A549 (cell line): Measurements from ENCODE around the gene UST. TPM values are rescaled to one million over a fixed set of nuclear protein-coding genes. Genes with fewer than 3 reads are reported as not detected.

Source experiments
- ATAC-seq, 2 experiments: fragments of 200-7000 bp in 1 of 2; fragments of >200 bp in 1 of 2; cut with Nextera tagmentation in 1 of 2; cut with Tn5 transposase in 1 of 2; 3 replicates each; pipeline versions ENCODE4 v1.8.0 to v1.9.1; 2018 to 2020; ENCODE audit warnings: mild to moderate bottlenecking in 1 of 2, moderate library complexity in 1 of 2
- CTCF ChIA-PET: fragments of 300-600 bp; sonication (Branson Sonifier 250); formaldehyde crosslinking; extraction: SDS; loops from one replicate; lab custom pipeline; 2021; ENCODE audit warnings: antibody characterized with exemption, inconsistent platforms; lab: Yijun Ruan, JAX
- POLR2A ChIA-PET: fragments of 350-600 bp; formaldehyde crosslinking; extraction: SDS; loops from one replicate; lab custom pipeline; 2021; ENCODE audit warnings: antibody characterized with exemption, inconsistent platforms; lab: Yijun Ruan, JAX
- DNase-seq, 2 experiments: peaks; one replicate each; pipeline versions ENCODE4 v3.0.0 to v3.0.0-alpha.2; 2011 to 2016; ENCODE audit warnings: low read depth in 1 of 2, low spot score in 1 of 2
- FAIRE-seq: peaks from 2 replicates; lab custom pipeline; 2011; peaks lifted over from hg19 to GRCh38; lab: Jason Lieb, UNC
- H3K27ac ChIP-seq, 2 experiments: fragments of >200 bp; sonication (Bioruptor Twin); formaldehyde crosslinking; 3 replicates each; pipeline ENCODE4 v1.5.1; 2016 to 2017
- H3K4me1 ChIP-seq: fragments of >200 bp; sonication (Bioruptor Twin); formaldehyde crosslinking; 3 replicates; pipeline ENCODE4 v1.6.1; 2016
- H3K4me2 ChIP-seq: fragments of >200 bp; sonication (Bioruptor Twin); formaldehyde crosslinking; 3 replicates; pipeline ENCODE4 v1.6.1; 2016
- H3K4me3 ChIP-seq: fragments of >200 bp; sonication (Bioruptor Twin); formaldehyde crosslinking; 3 replicates; pipeline ENCODE4 v1.5.1; 2016
- H3K9me3 ChIP-seq: fragments of >200 bp; sonication (Bioruptor Twin); formaldehyde crosslinking; 3 replicates; pipeline ENCODE4 v1.6.1; 2016
- CEBPB ChIP-seq, 2 experiments: fragments of >200 bp in 1 of 2; sonication (Bioruptor Twin) in 1 of 2; formaldehyde crosslinking in 1 of 2; IDR thresholded peaks; 2 replicates each; pipeline ENCODE4 v1.6.1; 2012 to 2016
- GATA3 ChIP-seq: IDR thresholded peaks from 2 replicates; pipeline ENCODE4 v1.6.1; 2012; ENCODE audit warnings: borderline replicate concordance
- HEYL ChIP-seq: fragments of 250-450 bp; sonication (Bioruptor Pico); IDR thresholded peaks from 2 replicates; pipeline ENCODE4 v1.8.0; 2021; ENCODE audit warnings: mild to moderate bottlenecking, moderate library complexity
- HOXB13 ChIP-seq: fragments of 250-450 bp; sonication (Bioruptor Pico); IDR thresholded peaks from 2 replicates; pipeline ENCODE4 v1.5.0; 2020; ENCODE audit warnings: low read depth, mild to moderate bottlenecking, moderate library complexity
- HOXB5 ChIP-seq: fragments of 250-450 bp; sonication (Bioruptor Pico); IDR thresholded peaks from 2 replicates; pipeline ENCODE4 v1.5.0; 2020; ENCODE audit warnings: mild to moderate bottlenecking, moderate library complexity
- MAZ ChIP-seq: fragments of 150-350 bp; IDR thresholded peaks from 2 replicates; pipeline ENCODE4 v1.6.1; 2014; ENCODE audit warnings: antibody characterized with exemption, low read depth, low read length, borderline replicate concordance
- RAD21 ChIP-seq, 2 experiments: fragments of >200 bp in 1 of 2; sonication (Bioruptor Twin) in 1 of 2; formaldehyde crosslinking in 1 of 2; IDR thresholded peaks in 1 of 2; conservative IDR thresholded peaks in 1 of 2; 2 replicates in 1 of 2; 3 replicates in 1 of 2; pipeline ENCODE4 v1.6.1; 2012 to 2018; ENCODE audit warnings: inconsistent platforms in 1 of 2
- RCOR1 ChIP-seq: fragments of 150-350 bp; IDR thresholded peaks from 2 replicates; pipeline ENCODE4 v1.6.1; 2014; ENCODE audit warnings: antibody characterized with exemption, low read length, low read depth
- RFX5 ChIP-seq: fragments of 450-650 bp; IDR thresholded peaks from 2 replicates; pipeline ENCODE4 v1.7.1; 2014; ENCODE audit warnings: antibody characterized with exemption, mild to moderate bottlenecking, moderate library complexity
- RNF2 ChIP-seq: fragments of 200-600 bp; sonication (generic); IDR thresholded peaks from 2 replicates; pipeline ENCODE4 v1.6.1; 2016; ENCODE audit warnings: low read depth, mild to moderate bottlenecking, antibody characterized with exemption, moderate library complexity, borderline replicate concordance
- SMC3 ChIP-seq: fragments of >200 bp; sonication (Bioruptor Twin); formaldehyde crosslinking; IDR thresholded peaks from 3 replicates; pipeline ENCODE4 v1.6.1; 2018; ENCODE audit warnings: inconsistent platforms
- TFCP2L1 ChIP-seq: fragments of 250-450 bp; sonication (Bioruptor Pico); IDR thresholded peaks from 2 replicates; pipeline ENCODE4 v1.5.0; 2021; ENCODE audit warnings: mild to moderate bottlenecking
- WGBS: methylation state at CpG from one replicate; pipeline ENCODE4 v1.1.6; 2017; ENCODE audit errors: missing lambda C conversion rate; 5-methylcytosine and 5-hydroxymethylcytosine counted together
- polyA plus RNA-seq, 4 experiments: library from polyadenylated mRNA; depleted of rRNA in 3 of 4; stranded (reverse); fragments of >200 nt; fragmentation: RNase III in 1 of 4; extraction: RNeasy Plus Mini Kit Qiagen cat#74134 plus additional on column Dnase treatment in 1 of 4; gene quantifications; 2 replicates in 3 of 4; 3 replicates in 1 of 4; pipeline ENCODE4 v1.2.3, GENCODE V29; 2011 to 2017
- TF ChIP-seq, protein P1 (sequence below): fragments of >200 bp; sonication (Bioruptor Twin); formaldehyde crosslinking; IDR thresholded peaks from 2 replicates; pipeline ENCODE4 v1.6.1; 2016
- TF ChIP-seq, protein P2 (sequence below): fragments of >200 bp; sonication (Bioruptor Twin); formaldehyde crosslinking; IDR thresholded peaks from 3 replicates; pipeline ENCODE4 v1.5.1; 2016
- TF ChIP-seq, protein P3 (sequence below): fragments of 150-350 bp; IDR thresholded peaks from 2 replicates; pipeline ENCODE4 v1.6.1; 2014; ENCODE audit warnings: low read depth, mild to moderate bottlenecking, low read length

Gene UST
- polyA plus RNA-seq, 2 of the 4 experiments (the other 2 are of a cell fraction) = 0.54 to 1.7 TPM

DNA sequence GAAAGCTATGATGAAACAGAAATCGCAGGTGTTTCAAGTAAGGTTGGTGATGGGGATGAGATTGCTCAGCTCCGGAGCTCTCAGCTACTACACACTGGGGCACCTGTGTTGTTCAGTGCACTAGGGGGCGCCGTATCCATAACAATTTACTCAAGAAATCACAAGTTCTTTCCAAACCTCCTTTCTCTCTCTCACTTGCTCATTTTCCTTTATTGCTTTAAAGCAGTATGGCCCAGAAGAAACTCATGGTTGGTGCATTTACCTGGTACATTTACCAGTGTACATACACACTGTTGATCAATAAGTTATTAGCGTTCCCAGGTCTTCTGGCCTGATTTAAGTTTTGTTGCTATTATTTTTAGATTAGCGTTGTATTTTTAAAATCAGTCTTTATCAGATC lies 335.5 kb downstream of the UST start:
- POLR2A ChIA-PET = no interaction called here
- CTCF ChIA-PET = interaction anchor here (0.6 to 1.2 kb wide), 11 partner anchors 14 to 435 kb away, joined by 3 to 13 read pairs (median 4); no protein-coding TSS in a partner anchor
- 25% methylated on average over 6 of the region's 6 CpGs for WGBS

DNA sequence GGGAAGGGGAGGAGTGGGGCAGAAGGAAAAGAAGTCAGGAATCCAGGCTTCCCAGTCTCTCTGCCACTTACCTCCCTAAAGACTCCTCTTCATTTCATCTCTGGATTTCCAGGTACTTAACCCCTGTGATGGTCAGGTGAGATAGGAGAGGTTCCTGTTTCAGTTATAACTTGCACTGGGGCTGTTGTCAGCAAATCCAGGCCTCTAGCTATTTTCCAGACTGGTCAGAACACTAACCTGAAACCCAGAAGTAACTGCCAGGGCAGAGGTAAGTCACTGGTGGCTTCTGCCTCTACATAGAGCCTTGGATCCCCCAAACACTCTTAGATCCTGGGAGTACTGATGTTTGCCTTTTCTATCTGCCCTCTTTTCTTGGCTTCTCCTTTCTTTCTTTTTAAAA lies 337.2 kb downstream of the UST start:
- Histone ChIP-seq H3K4me1 (peaks cover 16% of the 10 kb centered on the region; the same call in 2 of the 3 replicates), H3K27ac (peak overlapping the region in 1 of 2 experiments; percentile 28; a peak in 2 of 6 replicates), H3K9me3 (no peaks in the 10 kb centered on the region), H3K4me3 (no peak overlapping the region), H3K4me2 (no peak overlapping the region)
- ATAC-seq (no peak), FAIRE-seq (no peak), DNase-seq (no peak)
- ChIA-PET CTCF (interaction anchor here (5.8 kb wide), 1 partner anchor 347 kb away, joined by 39 read pairs; no protein-coding TSS in a partner anchor), POLR2A (no interaction called here)
- TF ChIP-seq, protein P1, sequence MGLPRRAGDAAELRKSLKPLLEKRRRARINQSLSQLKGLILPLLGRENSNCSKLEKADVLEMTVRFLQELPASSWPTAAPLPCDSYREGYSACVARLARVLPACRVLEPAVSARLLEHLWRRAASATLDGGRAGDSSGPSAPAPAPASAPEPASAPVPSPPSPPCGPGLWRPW = no peak

More for the DNA sequence above, 335.5 kb downstream of the UST start:
- Histone ChIP-seq H3K4me3 (no peak overlapping the region), H3K9me3 (no peaks in the 10 kb centered on the region), H3K4me1 (peaks cover 20% of the 10 kb centered on the region; the same call in 2 of the 3 replicates), H3K4me2 (no peak overlapping the region), H3K27ac (no peak overlapping the region; a peak in 2 of 6 replicates)
- ATAC-seq (peak; percentile 88 to 94), FAIRE-seq (no peak), DNase-seq (peak; percentile 47 to 73)
- TF ChIP-seq, protein P2, sequence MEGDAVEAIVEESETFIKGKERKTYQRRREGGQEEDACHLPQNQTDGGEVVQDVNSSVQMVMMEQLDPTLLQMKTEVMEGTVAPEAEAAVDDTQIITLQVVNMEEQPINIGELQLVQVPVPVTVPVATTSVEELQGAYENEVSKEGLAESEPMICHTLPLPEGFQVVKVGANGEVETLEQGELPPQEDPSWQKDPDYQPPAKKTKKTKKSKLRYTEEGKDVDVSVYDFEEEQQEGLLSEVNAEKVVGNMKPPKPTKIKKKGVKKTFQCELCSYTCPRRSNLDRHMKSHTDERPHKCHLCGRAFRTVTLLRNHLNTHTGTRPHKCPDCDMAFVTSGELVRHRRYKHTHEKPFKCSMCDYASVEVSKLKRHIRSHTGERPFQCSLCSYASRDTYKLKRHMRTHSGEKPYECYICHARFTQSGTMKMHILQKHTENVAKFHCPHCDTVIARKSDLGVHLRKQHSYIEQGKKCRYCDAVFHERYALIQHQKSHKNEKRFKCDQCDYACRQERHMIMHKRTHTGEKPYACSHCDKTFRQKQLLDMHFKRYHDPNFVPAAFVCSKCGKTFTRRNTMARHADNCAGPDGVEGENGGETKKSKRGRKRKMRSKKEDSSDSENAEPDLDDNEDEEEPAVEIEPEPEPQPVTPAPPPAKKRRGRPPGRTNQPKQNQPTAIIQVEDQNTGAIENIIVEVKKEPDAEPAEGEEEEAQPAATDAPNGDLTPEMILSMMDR = peak; percentile 56
- TF ChIP-seq SMC3 (peak; percentile 90), RAD21 (conservative IDR thresholded peaks at IDR 0.05 in 1 of 2, IDR thresholded peaks at IDR 0.05 in 1 of 2) (peak; percentile 84 to 87), MAZ (no peak), RNF2 (no peak), HOXB5 (CRISPR knock-in tag) (no peak), GATA3 (no peak), CEBPB (IDR thresholded peaks at IDR 0.05) (0 out of 4 replicates have a peak, but pooled peaks of 1 of the 2 experiments have one; percentile 2), TFCP2L1 (CRISPR knock-in tag) (no peak)

DNA sequence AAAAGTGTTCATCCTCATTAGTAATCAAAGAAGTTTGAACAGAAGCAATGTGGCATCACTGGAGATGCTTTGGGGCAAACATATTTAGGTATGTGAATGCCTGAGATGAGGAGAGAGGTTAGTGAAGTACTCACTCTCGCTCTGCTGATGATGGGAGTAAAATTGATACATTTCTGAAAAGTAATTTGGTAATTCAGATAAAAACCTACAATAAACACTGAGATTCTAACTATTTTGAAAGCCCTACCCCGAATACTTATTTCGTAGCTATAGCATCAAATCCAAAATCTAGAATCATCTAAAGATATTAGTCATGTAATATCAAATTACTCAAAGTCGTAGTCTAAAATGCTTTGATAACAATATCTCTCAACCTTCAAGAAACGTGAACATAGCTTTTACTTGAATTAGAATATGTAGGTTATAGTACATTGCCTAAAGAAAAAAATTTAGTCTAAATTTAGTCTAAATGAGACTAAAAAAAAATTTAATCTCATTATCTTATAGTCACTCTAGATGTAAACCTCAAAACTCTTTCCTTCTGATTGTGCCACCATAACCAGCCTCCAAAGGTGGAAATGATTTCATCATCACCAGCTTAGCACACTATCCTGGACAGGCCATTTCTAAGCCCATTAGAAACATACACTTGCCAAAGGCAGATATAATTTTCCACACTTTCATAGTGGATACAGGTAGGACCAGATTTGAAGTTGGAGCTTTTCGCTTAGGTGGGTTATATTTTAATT lies 338.2 kb downstream of the UST start:
- 73% methylated on average over 6 of the region's 6 CpGs for WGBS
- ChIA-PET POLR2A (no interaction called here), CTCF (interaction anchor here (0.9 to 5.8 kb wide), 3 partner anchors 10 to 432 kb away, joined by 3 to 39 read pairs (median 3); no protein-coding TSS in a partner anchor)
- Histone ChIP-seq H3K4me2 (no peak overlapping the region), H3K4me1 (peaks cover 8% of the 10 kb centered on the region; the same call in 2 of the 3 replicates), H3K27ac (no peak overlapping the region), H3K4me3 (no peak overlapping the region), H3K9me3 (no peaks in the 10 kb centered on the region)
- FAIRE-seq = no peak
- no peak for ATAC-seq
- TF ChIP-seq, protein P3, sequence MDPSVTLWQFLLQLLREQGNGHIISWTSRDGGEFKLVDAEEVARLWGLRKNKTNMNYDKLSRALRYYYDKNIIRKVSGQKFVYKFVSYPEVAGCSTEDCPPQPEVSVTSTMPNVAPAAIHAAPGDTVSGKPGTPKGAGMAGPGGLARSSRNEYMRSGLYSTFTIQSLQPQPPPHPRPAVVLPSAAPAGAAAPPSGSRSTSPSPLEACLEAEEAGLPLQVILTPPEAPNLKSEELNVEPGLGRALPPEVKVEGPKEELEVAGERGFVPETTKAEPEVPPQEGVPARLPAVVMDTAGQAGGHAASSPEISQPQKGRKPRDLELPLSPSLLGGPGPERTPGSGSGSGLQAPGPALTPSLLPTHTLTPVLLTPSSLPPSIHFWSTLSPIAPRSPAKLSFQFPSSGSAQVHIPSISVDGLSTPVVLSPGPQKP = no peak
- TF ChIP-seq HOXB13 (CRISPR knock-in tag) (no peak), HEYL (CRISPR knock-in tag) (no peak), RFX5 (no peak), RCOR1 (no peak)
- no peak for DNase-seq
